ENCODE measurements around the gene CENPM.

GRCh38 chr22:41923595-41924276 lies 23.2 kb downstream of the CENPM start:
- TF ChIP-seq CTCF (IDR thresholded peaks at IDR 0.05; ENCODE audit: low read depth, low read length, missing input control) (no peak), RAD21 (IDR thresholded peaks at IDR 0.05) (no peak), REST (IDR thresholded peaks at IDR 0.05) (no peak), ATF3 (IDR thresholded peaks at IDR 0.05) (no peak)
